GM18867 (cell line): ENCODE results near the gene BCL2L11.

ENCODE experiments used
- ATAC-seq: cut with Tn5 transposase; IDR thresholded peaks from one replicate; pipeline ENCODE4 v1.9.1; 2021; ENCODE audit warnings: mild to moderate bottlenecking, moderate library complexity; ENCODE audit not compliant: unreplicated experiment

The BCL2L11 gene

GRCh38 chr2:111167076-111167862 lies 46.6 kb downstream of the BCL2L11 start:
- no peak for ATAC-seq

- ATAC-seq = no peak
These were observed 47.1 kb downstream of the BCL2L11 start for GRCh38 chr2:111167863-111168162.

GRCh38 chr2:111168528-111169239 lies 48.0 kb downstream of the BCL2L11 start:
- peak; percentile 76 for ATAC-seq

- no peak for ATAC-seq
These were observed 48.6 kb downstream of the BCL2L11 start for GRCh38 chr2:111169268-111169667.

GRCh38 chr2:111169924-111170323 lies 49.2 kb downstream of the BCL2L11 start:
- ATAC-seq = no peak

- no peak for ATAC-seq
These were observed 50.7 kb downstream of the BCL2L11 start for GRCh38 chr2:111171337-111171930.

GRCh38 chr2:111172666-111173065 lies 52.0 kb downstream of the BCL2L11 start:
- ATAC-seq = no peak

- no peak for ATAC-seq
These were observed 52.6 kb downstream of the BCL2L11 start for GRCh38 chr2:111173338-111173737.

GRCh38 chr2:111173856-111174255 lies 53.1 kb downstream of the BCL2L11 start:
- no peak for ATAC-seq

GRCh38 chr2:111175615-111176014 lies 54.9 kb downstream of the BCL2L11 start:
- ATAC-seq = no peak

GRCh38 chr2:111176388-111176787 lies 55.7 kb downstream of the BCL2L11 start:
- no peak for ATAC-seq

- no peak for ATAC-seq
These were observed 56.2 kb downstream of the BCL2L11 start for GRCh38 chr2:111176867-111177266.

- ATAC-seq = no peak
These were observed 57.6 kb downstream of the BCL2L11 start for GRCh38 chr2:111178296-111178695.

GRCh38 chr2:111178730-111179405 lies 58.2 kb downstream of the BCL2L11 start:
- ATAC-seq = no peak

GRCh38 chr2:111182121-111182520 lies 61.4 kb downstream of the BCL2L11 start:
- no peak for ATAC-seq

GRCh38 chr2:111182740-111183139 lies 62.0 kb downstream of the BCL2L11 start:
- ATAC-seq = no peak

GRCh38 chr2:111184725-111185310 lies 64.1 kb downstream of the BCL2L11 start:
- ATAC-seq = no peak

GRCh38 chr2:111185361-111186022 lies 64.8 kb downstream of the BCL2L11 start:
- ATAC-seq = no peak

GRCh38 chr2:111186121-111186715 lies 65.5 kb downstream of the BCL2L11 start:
- ATAC-seq = no peak

- ATAC-seq = no peak
These were observed 66.2 kb downstream of the BCL2L11 start for GRCh38 chr2:111186933-111187332.
